CD4-positive, alpha-beta T cell treated with Interleukin-17A for 1 hour (primary cell): ENCODE data around the gene APOO.

ENCODE experiments used
- DNase-seq: peaks from one replicate; pipeline ENCODE4 v3.0.0-alpha.2; 2020

The APOO gene

DNA sequence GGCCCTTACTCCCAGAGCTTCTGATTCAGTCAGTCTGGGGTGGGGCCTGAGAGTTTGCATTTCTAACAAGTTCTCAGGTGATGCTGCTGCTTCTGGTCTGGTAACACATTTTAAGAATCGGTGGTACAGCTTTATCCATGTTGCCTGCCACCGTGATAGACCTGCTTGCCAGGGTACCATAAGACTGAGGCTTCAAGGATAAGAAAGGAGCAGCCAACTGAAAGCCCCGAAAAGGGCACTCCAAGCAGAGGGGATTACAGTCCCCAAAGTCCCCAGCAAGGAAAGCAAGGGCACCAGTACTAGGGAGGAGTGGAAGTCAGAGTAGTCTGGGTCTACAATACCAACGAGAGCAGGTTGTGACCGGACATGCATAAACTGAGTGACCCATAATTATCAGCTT is 49.8 kb downstream of the APOO start:
- no peak for DNase-seq

GRCh38 chrX:23857363-23857762 is 50.4 kb downstream of the APOO start:
- no peak for DNase-seq

DNA sequence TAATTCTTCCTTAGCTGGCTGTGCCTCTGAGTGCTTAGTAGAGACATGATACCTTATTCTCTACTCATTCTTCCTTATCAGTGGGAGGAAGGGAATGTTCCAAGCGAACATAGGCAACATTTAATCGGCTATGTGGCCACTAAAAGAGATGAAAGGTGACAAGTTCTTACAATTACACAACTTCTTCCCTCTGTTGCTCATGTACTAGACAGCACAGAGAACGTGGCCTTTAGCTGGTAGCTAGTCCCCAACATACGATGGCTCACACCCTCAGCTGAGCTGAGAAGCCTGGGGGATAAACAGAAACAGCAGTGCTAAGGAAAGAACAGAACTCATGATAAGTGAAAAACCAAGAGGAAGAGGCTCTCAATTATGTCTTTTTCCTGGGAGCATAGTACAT is 52.2 kb downstream of the APOO start:
- no peak for DNase-seq

DNA sequence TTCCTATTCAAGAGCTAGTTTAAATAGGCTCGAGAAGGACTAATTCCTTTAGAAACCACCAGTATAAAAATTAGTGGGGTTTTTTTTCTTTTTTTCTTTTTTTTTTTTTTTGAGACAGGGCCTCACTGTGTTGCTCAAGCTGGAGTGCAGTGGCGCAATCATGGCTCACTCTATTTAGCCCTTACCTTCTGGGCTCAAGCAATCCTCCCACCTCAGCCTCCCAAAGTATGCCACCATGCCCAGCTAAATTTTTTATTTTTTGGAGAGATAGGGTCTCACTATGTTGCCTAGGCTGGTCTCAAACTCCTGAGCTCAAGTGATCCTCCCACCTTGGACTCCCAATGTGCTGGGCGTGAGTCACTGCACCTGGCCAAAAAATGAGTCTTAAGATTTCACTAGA is 52.8 kb downstream of the APOO start:
- DNase-seq, result no peak

DNA sequence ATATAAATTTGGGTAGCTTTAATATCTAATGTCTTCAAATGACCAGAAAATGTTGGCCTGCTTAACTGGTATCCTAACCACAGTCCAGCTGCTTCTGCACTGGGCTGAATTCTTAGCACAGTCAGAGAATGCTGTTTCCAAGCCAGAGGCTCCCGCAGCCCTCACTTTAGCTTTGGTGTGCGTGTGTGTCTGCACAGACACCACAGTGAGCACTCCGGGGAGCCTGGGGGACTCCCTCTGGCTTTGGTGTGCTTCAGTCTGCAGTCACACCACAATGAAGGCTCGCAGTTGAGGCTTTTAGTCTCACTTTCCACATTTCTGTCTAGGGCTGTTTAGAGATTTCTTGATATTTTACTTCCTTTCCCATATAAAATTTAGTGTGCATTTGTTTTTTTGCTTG is 53.6 kb downstream of the APOO start:
- DNase-seq, result no peak

- DNase-seq, result no peak
These were observed 56.2 kb downstream of the APOO start for GRCh38 chrX:23851544-23851943.

DNA sequence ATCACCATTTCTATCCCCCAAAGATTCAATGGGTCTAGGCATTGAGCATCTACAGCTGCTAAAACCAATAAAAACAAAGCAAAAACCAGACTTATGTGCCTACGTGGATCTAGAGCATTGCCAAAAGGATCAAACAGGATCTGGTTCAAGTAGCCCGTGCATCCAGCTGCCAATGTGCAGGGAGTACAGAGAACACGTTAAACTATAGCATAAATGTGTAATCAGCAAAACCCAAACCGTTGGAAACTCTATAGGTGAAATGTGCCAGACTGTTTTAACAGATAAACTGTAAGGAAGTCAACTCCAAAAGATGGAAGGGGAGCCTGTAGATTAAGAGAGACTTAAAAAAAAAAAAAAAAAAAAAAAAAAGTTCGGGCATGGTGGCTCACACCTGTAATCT is 58.5 kb downstream of the APOO start:
- no peak for DNase-seq

DNA sequence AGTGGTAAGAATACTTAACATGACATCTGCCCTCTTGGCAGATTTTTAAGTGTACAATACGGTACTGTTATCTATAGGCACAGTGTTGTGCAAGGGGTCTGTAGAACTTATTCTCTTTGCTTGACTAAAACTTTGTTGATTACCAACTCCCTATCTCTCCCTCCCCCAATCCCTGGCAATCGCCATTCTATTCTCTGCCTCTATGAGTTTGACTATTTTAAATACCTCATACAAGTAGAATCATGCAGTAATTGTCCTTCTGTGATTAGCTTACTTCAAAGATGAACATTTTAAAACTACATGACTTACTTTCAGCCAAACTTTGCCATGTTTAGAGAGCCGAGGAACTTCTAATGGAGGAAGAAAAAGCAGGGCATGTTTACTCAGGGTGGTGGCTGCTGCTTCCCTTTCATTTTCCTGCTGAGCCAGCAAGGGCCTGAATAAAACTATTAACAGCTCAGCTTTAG is 62.4 kb downstream of the APOO start:
- no peak for DNase-seq

- DNase-seq, result no peak
These were observed 63.1 kb downstream of the APOO start for GRCh38 chrX:23844502-23845138.

DNA sequence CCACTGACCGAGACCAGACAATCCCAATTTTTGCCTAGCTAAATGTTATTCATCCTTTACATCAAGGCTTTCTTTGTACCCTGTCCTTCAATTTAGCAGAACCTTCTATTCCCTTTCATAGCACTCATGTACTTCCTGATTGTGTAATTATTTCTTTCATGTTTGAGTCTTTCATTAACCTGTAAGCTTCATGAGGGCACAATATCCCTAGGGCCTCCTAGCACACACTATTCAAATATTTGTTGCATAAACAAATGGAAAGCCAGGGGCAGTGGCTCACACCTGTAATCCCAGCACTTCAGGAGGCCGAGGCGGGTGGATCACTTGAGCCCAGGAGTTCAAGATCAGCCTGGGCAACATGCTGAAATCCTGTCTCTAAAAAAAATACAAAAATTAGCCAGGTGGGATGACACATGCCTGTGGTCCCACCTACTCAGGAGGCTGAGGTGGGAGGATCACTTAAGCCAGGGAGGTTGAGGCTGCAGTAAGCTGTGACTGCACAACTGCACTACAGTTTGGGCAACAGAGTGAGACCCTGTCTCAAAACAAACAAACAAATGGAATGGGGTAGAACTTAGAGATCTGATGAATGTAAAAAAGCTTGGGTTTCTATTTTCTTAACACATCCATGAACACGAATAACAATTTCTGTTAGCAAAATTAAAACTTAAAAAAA is 65.8 kb downstream of the APOO start:
- DNase-seq, result no peak

DNA sequence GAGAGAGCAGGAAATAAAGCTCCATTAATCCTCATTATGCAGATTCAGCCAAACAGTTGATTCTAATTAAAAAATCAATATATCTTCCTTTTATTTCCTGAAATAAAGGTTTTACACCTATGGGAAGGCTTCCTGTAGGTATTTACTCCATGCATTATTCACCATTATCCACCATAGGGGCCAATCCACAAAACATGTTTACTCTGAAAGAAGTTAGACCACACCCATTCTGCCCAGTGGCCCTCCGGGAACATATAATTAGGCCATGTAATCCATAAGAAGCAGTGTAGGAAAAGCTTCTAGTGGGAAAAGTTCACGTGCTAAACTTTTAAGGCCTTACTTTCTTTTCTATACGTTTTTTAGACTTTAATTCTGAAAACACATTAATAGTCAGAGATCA is 67.1 kb downstream of the APOO start:
- DNase-seq, result no peak

- DNase-seq, result no peak
These were observed 68.8 kb downstream of the APOO start for GRCh38 chrX:23838953-23839352.

GRCh38 chrX:23832721-23833120 is 75.0 kb downstream of the APOO start:
- DNase-seq, result no peak

DNA sequence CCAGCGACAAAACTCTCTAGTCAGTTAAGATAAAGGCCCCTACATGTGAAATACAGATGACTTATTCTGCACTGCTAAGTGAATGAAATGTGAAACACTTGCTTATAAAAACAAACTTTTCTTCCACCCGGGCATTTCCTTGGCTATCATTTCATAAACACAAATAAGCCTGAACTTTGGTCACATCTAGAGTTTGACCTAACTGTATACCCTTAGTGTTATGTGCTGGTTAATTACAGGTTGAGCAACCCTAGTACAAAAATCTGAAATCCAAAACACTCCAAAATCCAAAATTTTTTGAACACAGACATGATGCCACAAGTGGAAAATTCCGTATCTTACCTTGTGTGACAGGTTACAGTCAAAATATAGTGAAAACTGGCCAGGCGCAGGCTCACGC is 78.9 kb downstream of the APOO start:
- no peak for DNase-seq

GRCh38 chrX:23826653-23827052 is 81.1 kb downstream of the APOO start:
- DNase-seq, result no peak

DNA sequence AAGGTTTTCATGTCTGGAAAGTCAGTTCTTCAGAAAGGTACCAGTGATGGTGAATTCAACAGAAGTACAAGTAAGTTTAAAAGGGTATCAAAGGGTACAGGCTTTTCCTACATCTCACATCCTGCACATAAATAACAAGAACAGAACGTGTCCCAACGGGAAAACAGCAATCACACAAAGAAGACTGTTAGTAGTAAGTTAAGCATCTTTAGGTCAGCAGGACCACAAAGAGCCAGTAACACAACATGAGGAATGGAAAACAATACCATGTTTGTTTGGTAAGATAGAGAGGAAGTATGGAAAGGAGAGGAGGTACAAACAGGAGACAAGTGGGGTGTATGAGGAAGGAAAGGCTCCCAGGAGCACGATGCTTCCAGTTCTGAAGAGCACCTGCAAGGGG is 81.5 kb downstream of the APOO start:
- no peak for DNase-seq

- no peak for DNase-seq
These were observed 82.1 kb downstream of the APOO start for GRCh38 chrX:23825675-23826074.

DNA sequence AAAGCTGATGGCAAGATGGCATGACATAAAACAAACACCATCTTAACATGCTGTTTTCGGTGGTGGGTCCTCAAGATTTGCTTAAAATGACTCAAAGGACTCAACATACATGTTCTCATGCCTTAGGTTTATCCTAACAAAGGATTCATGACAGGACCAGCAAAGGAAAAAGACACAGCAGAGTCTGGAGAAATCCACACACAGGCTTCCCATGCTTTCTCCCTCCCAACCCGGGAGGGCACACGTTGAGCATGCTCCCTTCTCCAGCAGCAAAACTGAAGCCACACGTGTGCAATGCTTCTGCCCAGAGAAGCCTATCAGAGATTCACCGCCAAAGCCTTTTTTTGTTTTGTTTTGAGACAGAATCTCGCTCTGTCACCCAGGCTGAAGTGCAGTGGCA is 84.9 kb downstream of the APOO start:
- DNase-seq, result no peak

- no peak for DNase-seq
These were observed 85.3 kb downstream of the APOO start for GRCh38 chrX:23822397-23822796.

GRCh38 chrX:23821847-23822246 is 85.9 kb downstream of the APOO start:
- DNase-seq, result no peak

GRCh38 chrX:23820235-23820782 is 87.4 kb downstream of the APOO start:
- no peak for DNase-seq

DNA sequence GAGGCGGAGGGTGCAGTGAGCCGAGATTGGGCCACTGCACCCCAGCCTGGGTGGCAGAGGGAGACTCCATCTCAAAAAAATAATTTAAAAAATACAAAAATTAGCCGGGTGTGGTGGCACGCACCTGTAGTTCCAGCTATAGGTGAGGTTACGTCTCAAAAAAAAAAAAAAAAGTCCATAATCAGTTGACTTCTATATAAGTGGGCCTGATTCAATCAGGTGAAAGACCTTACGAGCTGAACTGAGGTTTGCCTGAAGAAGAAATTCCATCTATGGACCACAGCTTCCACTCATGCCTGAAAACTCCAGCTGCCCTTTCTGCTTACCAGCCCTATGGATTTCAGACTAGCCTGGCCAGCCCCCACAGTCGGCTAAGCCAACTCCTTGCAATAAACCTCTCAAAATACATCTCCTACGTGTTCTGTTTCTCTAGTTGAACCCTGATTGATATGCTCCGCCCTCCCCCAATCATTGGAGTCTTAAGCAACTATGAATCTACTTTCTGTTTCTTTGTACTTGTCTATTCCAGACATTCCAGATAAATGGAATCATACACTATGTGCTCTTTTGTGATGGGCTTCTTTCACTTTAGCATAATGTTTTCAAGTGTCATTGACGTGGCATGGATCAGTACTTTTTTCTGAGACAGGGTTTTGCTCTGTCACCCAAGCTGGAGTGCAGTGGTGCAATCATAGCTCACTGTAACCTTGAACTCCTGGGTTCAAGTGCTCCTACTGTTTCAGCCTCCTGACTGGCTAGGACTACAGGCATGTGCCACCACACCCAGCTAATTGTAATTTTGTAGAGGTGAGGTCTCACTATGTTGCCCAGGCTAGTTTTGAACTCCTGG is 88.1 kb downstream of the APOO start:
- DNase-seq, result no peak

- no peak for DNase-seq
These were observed 89.8 kb downstream of the APOO start for GRCh38 chrX:23817979-23818336.

- DNase-seq, result no peak
These were observed 91.6 kb downstream of the APOO start for GRCh38 chrX:23816179-23816578.
